BLaER1 treated with 17β-estradiol and CSF1 and Interleukin-3, amounts not matched to agents 10 nM and 100 nM (cell line): ENCODE measurements around the gene PLSCR3.

Experiments used
- H3K27ac ChIP-seq, 11 experiments: shearing (Covaris generic); formaldehyde crosslinking; 2 replicates each; pipeline ENCODE4 v1.8.1; 2022
- H3K27me3 ChIP-seq, 11 experiments: shearing (Covaris generic); formaldehyde crosslinking; 2 replicates each; pipeline ENCODE4 v1.8.1; 2022
- H3K36me3 ChIP-seq, 11 experiments: shearing (Covaris generic); formaldehyde crosslinking; 2 replicates each; pipeline ENCODE4 v1.8.1; 2022
- H3K4me1 ChIP-seq, 10 experiments: shearing (Covaris generic); formaldehyde crosslinking; 2 replicates each; pipeline ENCODE4 v1.8.1; 2022
- H3K4me2 ChIP-seq, 11 experiments: shearing (Covaris generic); formaldehyde crosslinking; 2 replicates each; pipeline ENCODE4 v1.8.1; 2022
- H3K4me3 ChIP-seq, 10 experiments: shearing (Covaris generic); formaldehyde crosslinking; 2 replicates each; pipeline ENCODE4 v1.8.1; 2022
- H3K9ac ChIP-seq, 11 experiments: shearing (Covaris generic); formaldehyde crosslinking; 2 replicates each; pipeline ENCODE4 v1.8.1; 2022
- H3K9me3 ChIP-seq, 11 experiments: shearing (Covaris generic); formaldehyde crosslinking; replicated peaks in 1 of 11; 2 replicates each; pipeline ENCODE4 v1.8.1; 2022
- H4K20me1 ChIP-seq, 11 experiments: shearing (Covaris generic); formaldehyde crosslinking; 2 replicates each; pipeline ENCODE4 v1.8.1; 2022
- Cebpa-rat ChIP-seq, 11 experiments: shearing (Covaris generic); IDR thresholded peaks; 2 replicates each; pipeline ENCODE4 v1.8.1; 2022

The PLSCR3 gene

GRCh38 chr17:7393613-7394451 is 493 bp downstream of the PLSCR3 start:
- Histone ChIP-seq H4K20me1 (peaks cover 0 to 40% (median 9%) of the 10 kb centered on the region in 11 experiments; a peak in 9 of 22 replicates), H3K27me3 (no peaks in the 10 kb centered on the region), H3K36me3 (peaks cover 23 to 40% (median 38%) of the 10 kb centered on the region in 11 experiments), H3K4me3 (peak overlapping the region; percentile 69 to 92 (median 86)), H3K4me1 (peaks cover 28 to 56% (median 41%) of the 10 kb centered on the region in 10 experiments), H3K9me3 (no peaks in the 10 kb centered on the region), H3K9ac (peak overlapping the region; percentile 79 to 90 (median 86)), H3K27ac (peak overlapping the region; percentile 66 to 89 (median 87)), H3K4me2 (peak overlapping the region; percentile 84 to 98 (median 96))
- no peak for TF ChIP-seq Cebpa-rat (IDR thresholded peaks at IDR 0.05)

- H3K4me1 ChIP-seq: peaks cover 28 to 56% (median 44%) of the 10 kb centered on the region in 10 experiments
- peak overlapping the region; percentile 84 to 98 (median 96) for H3K4me2 ChIP-seq
- no peaks in the 10 kb centered on the region for H3K9me3 ChIP-seq
- no peak for TF ChIP-seq Cebpa-rat (IDR thresholded peaks at IDR 0.05)
- peaks cover 0 to 48% (median 9%) of the 10 kb centered on the region in 11 experiments; a peak in 13 of 22 replicates for H4K20me1 ChIP-seq
- H3K36me3 ChIP-seq: peaks cover 32 to 49% (median 45%) of the 10 kb centered on the region in 11 experiments
- peak overlapping the region; percentile 69 to 92 (median 86) for H3K4me3 ChIP-seq
- H3K27me3 ChIP-seq: no peaks in the 10 kb centered on the region
- peak overlapping the region in 10 of 11 experiments; percentile 75 to 89 (median 87); a peak in 17 of 22 replicates for H3K27ac ChIP-seq
- H3K9ac ChIP-seq: peak overlapping the region; percentile 79 to 90 (median 86)
These were observed 1.4 kb downstream of the PLSCR3 start for GRCh38 chr17:7392696-7393612.

- H4K20me1 ChIP-seq: peaks cover 0 to 65% (median 9%) of the 10 kb centered on the region in 11 experiments; a peak in 14 of 22 replicates
- no peaks in the 10 kb centered on the region for H3K27me3 ChIP-seq
- H3K4me3 ChIP-seq: no peak overlapping the region
- H3K36me3 ChIP-seq: peaks cover 32 to 64% (median 51%) of the 10 kb centered on the region in 11 experiments
- H3K27ac ChIP-seq: no peak overlapping the region
- peaks cover 28 to 56% (median 44%) of the 10 kb centered on the region in 10 experiments for H3K4me1 ChIP-seq
- TF ChIP-seq Cebpa-rat (IDR thresholded peaks at IDR 0.05): no peak
- H3K9ac ChIP-seq: no peak overlapping the region; a peak in 1 of 22 replicates
- peak overlapping the region in 10 of 11 experiments; percentile 25 to 96 (median 42); a peak in 19 of 22 replicates for H3K4me2 ChIP-seq
- H3K9me3 ChIP-seq: no peaks in the 10 kb centered on the region
These were observed 3.0 kb downstream of the PLSCR3 start for GRCh38 chr17:7391307-7391706.

- no peak for TF ChIP-seq Cebpa-rat (IDR thresholded peaks at IDR 0.05)
- Histone ChIP-seq H3K9me3 (no peaks in the 10 kb centered on the region), H4K20me1 (peaks cover 0 to 74% (median 12%) of the 10 kb centered on the region in 11 experiments; a peak in 14 of 22 replicates), H3K4me1 (peaks cover 26 to 46% (median 42%) of the 10 kb centered on the region in 10 experiments), H3K27ac (no peak overlapping the region), H3K9ac (no peak overlapping the region; a peak in 1 of 22 replicates), H3K27me3 (0 out of 22 replicates have a peak, but pooled peaks cover 0 to under 1% (median 0%) of the 10 kb centered on the region in 11 experiments), H3K4me3 (no peak overlapping the region), H3K36me3 (peaks cover 32 to 67% (median 51%) of the 10 kb centered on the region in 11 experiments), H3K4me2 (peak overlapping the region in 4 of 11 experiments; percentile 5 to 96 (median 78); a peak in 5 of 22 replicates)
These were observed 4.1 kb downstream of the PLSCR3 start for GRCh38 chr17:7389924-7390910.

- peaks cover 28 to 51% (median 44%) of the 10 kb centered on the region in 10 experiments for H3K4me1 ChIP-seq
- peaks cover 0 to 88% (median 17%) of the 10 kb centered on the region in 11 experiments; a peak in 14 of 22 replicates for H4K20me1 ChIP-seq
- peaks cover 7 to 14% (median 10%) of the 10 kb centered on the region in 11 experiments for H3K27me3 ChIP-seq
- H3K4me2 ChIP-seq: peak overlapping the region in 1 of 11 experiments; percentile 11; a peak in 1 of 22 replicates
- H3K27ac ChIP-seq: no peak overlapping the region
- H3K9ac ChIP-seq: peak overlapping the region in 2 of 11 experiments; percentile 3 to 33; a peak in 1 of 22 replicates
- no peak overlapping the region for H3K4me3 ChIP-seq
- no peaks in the 10 kb centered on the region for H3K9me3 ChIP-seq
- peaks cover 32 to 67% (median 51%) of the 10 kb centered on the region in 11 experiments for H3K36me3 ChIP-seq
- TF ChIP-seq Cebpa-rat (IDR thresholded peaks at IDR 0.05): no peak
These were observed 5.5 kb downstream of the PLSCR3 start for GRCh38 chr17:7388856-7389255.

- Histone ChIP-seq H3K4me3 (peak overlapping the region; percentile 43 to 67 (median 54)), H3K4me2 (peak overlapping the region; percentile 86 to 97 (median 95)), H3K27me3 (peaks cover 50 to 56% (median 53%) of the 10 kb centered on the region in 11 experiments), H3K36me3 (peaks cover 8 to 37% (median 24%) of the 10 kb centered on the region in 11 experiments), H4K20me1 (peaks cover 0 to 74% (median 14%) of the 10 kb centered on the region in 11 experiments; a peak in 13 of 22 replicates), H3K27ac (no peak overlapping the region), H3K9me3 (peaks cover 4 to 15% (median 10%) of the 10 kb centered on the region in 11 experiments), H3K4me1 (peaks cover 13 to 27% (median 15%) of the 10 kb centered on the region in 10 experiments), H3K9ac (peak overlapping the region in 10 of 11 experiments; percentile 9 to 65 (median 52); a peak in 15 of 22 replicates)
- no peak for TF ChIP-seq Cebpa-rat (IDR thresholded peaks at IDR 0.05)
These were observed 9.7 kb downstream of the PLSCR3 start for GRCh38 chr17:7384489-7385081.
